Measurements from ENCODE around the gene ENAH.
A peak's percentile ranks its signal among the peaks of the same experiment; 100 is the strongest.

Gene ENAH

DNA sequence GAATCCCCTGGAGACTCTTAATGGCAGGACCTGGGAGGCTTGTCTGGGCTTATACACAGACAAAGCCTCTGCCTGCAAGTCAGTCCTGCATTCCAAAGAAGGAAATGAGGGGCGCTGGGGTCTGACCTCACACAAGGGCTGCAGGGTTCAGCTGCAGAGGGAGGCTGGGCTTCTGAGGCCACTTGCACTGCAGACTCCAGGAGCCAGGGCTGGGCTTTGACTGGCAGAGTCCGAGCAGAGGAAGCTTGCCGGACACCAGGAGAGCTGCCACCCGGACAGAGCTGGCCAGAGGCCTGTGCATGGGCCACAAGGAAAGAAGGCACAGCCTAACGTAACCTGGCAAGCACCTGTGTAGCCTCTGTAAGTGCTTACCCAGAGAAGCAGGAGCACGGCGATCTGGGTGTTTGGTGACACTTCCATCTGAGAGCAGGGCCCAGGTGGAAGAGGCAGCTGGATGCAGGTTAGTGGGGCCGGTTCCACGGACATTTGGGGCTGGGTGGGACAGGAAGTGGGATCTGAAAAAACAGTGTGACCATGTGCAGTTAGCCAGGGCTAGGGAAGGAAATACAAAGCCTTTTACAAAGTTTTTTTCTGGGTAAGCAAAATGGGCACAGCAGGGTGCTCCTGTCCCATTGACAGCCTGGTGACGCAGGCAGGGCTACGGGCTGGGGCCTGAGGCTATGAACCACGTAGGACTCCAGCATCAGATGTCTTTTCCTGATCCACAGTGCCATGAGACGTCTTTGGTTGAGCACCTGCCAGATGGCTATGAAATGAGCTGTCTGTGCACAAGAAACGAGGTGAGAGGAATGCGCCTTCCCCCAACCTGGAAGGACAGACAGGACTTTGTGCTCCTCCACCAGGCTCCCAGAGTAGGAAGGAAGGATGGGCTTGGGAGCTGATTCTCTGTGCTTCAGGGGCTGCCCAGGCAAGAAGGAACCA, 187.8 kb downstream of the ENAH start:
- no peaks in the 10 kb centered on the region for H3K9me3 Mint-ChIP-seq
- ATAC-seq (replicated peaks), result no peak
- peaks cover 51 to 71% of the 10 kb centered on the region in 2 donors for H3K4me1 Mint-ChIP-seq (ENCODE audit: low read depth in 2 of 2)
- no peaks in the 10 kb centered on the region for H3K27me3 Mint-ChIP-seq
- H3K27ac Mint-ChIP-seq, result peak overlapping the region; percentile 86 to 97
- H3K36me3 Mint-ChIP-seq (ENCODE audit: insufficient read depth), result peaks cover 11% of the 10 kb centered on the region
- H3K4me3 Mint-ChIP-seq, result peak overlapping the region; percentile 64 to 93
- DNase-seq, result no peak

GRCh38 chr1:225462714-225463574, 190.0 kb downstream of the ENAH start:
- H3K27me3 Mint-ChIP-seq, result no peaks in the 10 kb centered on the region
- H3K36me3 Mint-ChIP-seq (ENCODE audit: insufficient read depth), result peaks cover 11% of the 10 kb centered on the region
- peak overlapping the region; percentile 22 to 55 for H3K4me3 Mint-ChIP-seq
- no peak for ATAC-seq (replicated peaks)
- peaks cover 49 to 69% of the 10 kb centered on the region in 2 donors for H3K4me1 Mint-ChIP-seq (ENCODE audit: low read depth in 2 of 2)
- DNase-seq, result no peak
- H3K9me3 Mint-ChIP-seq, result no peaks in the 10 kb centered on the region
- H3K27ac Mint-ChIP-seq, result peak overlapping the region; percentile 74 to 93

- peak overlapping the region; percentile 74 to 93 for H3K27ac Mint-ChIP-seq
- no peaks in the 10 kb centered on the region for H3K9me3 Mint-ChIP-seq
- ATAC-seq (replicated peaks) (no peak), DNase-seq (no peak)
- no peaks in the 10 kb centered on the region for H3K27me3 Mint-ChIP-seq
- H3K36me3 Mint-ChIP-seq (ENCODE audit: insufficient read depth), result peaks cover 11% of the 10 kb centered on the region
- peaks cover 49 to 63% of the 10 kb centered on the region in 2 donors for H3K4me1 Mint-ChIP-seq (ENCODE audit: low read depth in 2 of 2)
- H3K4me3 Mint-ChIP-seq, result peak overlapping the region; percentile 22 to 55
These were observed 190.6 kb downstream of the ENAH start for GRCh38 chr1:225462429-225462713.

- H3K27me3 Mint-ChIP-seq, result no peaks in the 10 kb centered on the region
- DNase-seq (no peak), ATAC-seq (replicated peaks) (no peak)
- no peaks in the 10 kb centered on the region for H3K9me3 Mint-ChIP-seq
- H3K36me3 Mint-ChIP-seq (ENCODE audit: insufficient read depth), result peaks cover 6% of the 10 kb centered on the region
- H3K4me1 Mint-ChIP-seq (ENCODE audit: low read depth in 2 of 2), result peaks cover 46 to 57% of the 10 kb centered on the region in 2 donors
- H3K27ac Mint-ChIP-seq, result peak overlapping the region; percentile 93
- H3K4me3 Mint-ChIP-seq, result peak overlapping the region; percentile 22 to 55
These were observed 191.1 kb downstream of the ENAH start for GRCh38 chr1:225461533-225462428.

DNA sequence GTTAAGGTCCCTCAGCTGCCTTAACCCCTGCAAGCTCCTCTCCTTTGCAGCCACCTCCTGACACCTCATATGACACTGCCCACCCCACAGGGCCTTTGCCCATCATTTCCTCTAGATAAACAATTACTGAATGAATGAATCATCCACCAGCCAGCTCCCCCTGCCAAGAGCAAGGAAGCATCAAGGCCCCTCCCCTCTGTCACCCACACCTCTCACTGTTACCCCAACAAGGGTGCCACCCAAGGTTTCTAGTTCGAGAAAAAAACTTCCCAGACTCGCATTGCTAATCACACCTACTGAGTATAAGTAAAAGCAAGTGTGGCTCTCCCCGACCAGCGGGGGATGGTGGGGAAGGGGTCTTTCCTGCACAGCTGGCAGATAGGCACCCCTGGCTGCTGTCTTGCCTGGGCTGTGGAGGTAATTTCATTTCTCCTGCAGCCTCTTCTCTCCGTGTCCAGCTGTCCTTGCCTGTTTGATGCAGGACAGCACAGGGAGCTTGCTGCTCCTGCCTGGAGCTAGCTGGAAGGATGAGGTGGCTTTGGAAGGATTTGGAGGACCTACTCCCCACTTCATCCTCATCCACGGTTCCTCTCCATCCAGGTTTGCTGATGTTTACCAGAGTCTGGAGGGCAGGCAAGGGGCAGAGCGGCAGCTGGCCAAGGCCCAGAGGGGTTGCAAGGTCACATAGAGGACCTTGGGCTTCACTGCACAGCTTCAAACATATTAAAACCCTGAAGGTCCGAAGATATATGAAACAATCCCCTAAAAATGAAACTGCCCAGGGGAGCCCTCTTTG, 192.0 kb downstream of the ENAH start:
- H3K4me3 Mint-ChIP-seq, result peak overlapping the region; percentile 22 to 49
- H3K36me3 Mint-ChIP-seq (ENCODE audit: insufficient read depth), result peaks cover 5% of the 10 kb centered on the region
- H3K27me3 Mint-ChIP-seq, result no peaks in the 10 kb centered on the region
- peaks cover 41 to 51% of the 10 kb centered on the region in 2 donors for H3K4me1 Mint-ChIP-seq (ENCODE audit: low read depth in 2 of 2)
- no peaks in the 10 kb centered on the region for H3K9me3 Mint-ChIP-seq
- ATAC-seq (replicated peaks) (peak; percentile 93), DNase-seq (peak; percentile 70 to 77 (median 71))
- peak overlapping the region; percentile 93 for H3K27ac Mint-ChIP-seq

GRCh38 chr1:225460021-225460736, 192.7 kb downstream of the ENAH start:
- no peaks in the 10 kb centered on the region for H3K9me3 Mint-ChIP-seq
- H3K27me3 Mint-ChIP-seq, result no peaks in the 10 kb centered on the region
- DNase-seq (peak; percentile 26 to 37 (median 27)), ATAC-seq (replicated peaks) (peak; percentile 58)
- peaks cover 36 to 43% of the 10 kb centered on the region in 2 donors for H3K4me1 Mint-ChIP-seq (ENCODE audit: low read depth in 2 of 2)
- H3K36me3 Mint-ChIP-seq (ENCODE audit: insufficient read depth), result peaks cover 8% of the 10 kb centered on the region
- H3K4me3 Mint-ChIP-seq, result peak overlapping the region; percentile 49 to 51
- H3K27ac Mint-ChIP-seq, result peak overlapping the region; percentile 93

- peaks cover 47 to 50% of the 10 kb centered on the region in 2 donors for H3K4me1 Mint-ChIP-seq (ENCODE audit: low read depth in 2 of 2)
- no peaks in the 10 kb centered on the region for H3K27me3 Mint-ChIP-seq
- H3K27ac Mint-ChIP-seq, result peak overlapping the region; percentile 44 to 93
- peaks cover 11% of the 10 kb centered on the region for H3K36me3 Mint-ChIP-seq (ENCODE audit: insufficient read depth)
- H3K9me3 Mint-ChIP-seq, result no peaks in the 10 kb centered on the region
- DNase-seq (no peak), ATAC-seq (replicated peaks) (no peak)
- no peak overlapping the region for H3K4me3 Mint-ChIP-seq
These were observed 194.7 kb downstream of the ENAH start for GRCh38 chr1:225458222-225458631.

- ATAC-seq (replicated peaks), result peak; percentile 97
- H3K27me3 Mint-ChIP-seq, result no peaks in the 10 kb centered on the region
These were observed 198.2 kb downstream of the ENAH start for GRCh38 chr1:225454733-225455132.

GRCh38 chr1:225453797-225454648, 198.9 kb downstream of the ENAH start:
- Mint-ChIP-seq H3K27ac (peak overlapping the region; percentile 91 to 96), H3K9me3 (no peaks in the 10 kb centered on the region)
- ATAC-seq (replicated peaks), result no peak

More at GRCh38 chr1:225454733-225455132, 198.2 kb downstream of the ENAH start:
- Mint-ChIP-seq H3K27ac (peak overlapping the region; percentile 91 to 96), H3K36me3 (ENCODE audit: insufficient read depth) (peaks cover 13% of the 10 kb centered on the region), H3K4me1 (ENCODE audit: low read depth in 2 of 2) (peaks cover 28 to 42% of the 10 kb centered on the region in 2 donors), H3K4me3 (peak overlapping the region; percentile 51 to 71), H3K9me3 (no peaks in the 10 kb centered on the region)
- DNase-seq, result peak; percentile 36 to 54 (median 44)

GRCh38 chr1:225451840-225452515, 200.9 kb downstream of the ENAH start:
- ATAC-seq (replicated peaks) (no peak), DNase-seq (no peak)
- no peaks in the 10 kb centered on the region for H3K27me3 Mint-ChIP-seq
- H3K4me3 Mint-ChIP-seq, result no peak overlapping the region
- no peak overlapping the region for H3K27ac Mint-ChIP-seq
- peaks cover 13% of the 10 kb centered on the region for H3K36me3 Mint-ChIP-seq (ENCODE audit: insufficient read depth)
- H3K4me1 Mint-ChIP-seq (ENCODE audit: low read depth in 2 of 2), result peaks cover 36 to 40% of the 10 kb centered on the region in 2 donors
- no peaks in the 10 kb centered on the region for H3K9me3 Mint-ChIP-seq

More at GRCh38 chr1:225453797-225454648, 198.9 kb downstream of the ENAH start:
- peaks cover 13% of the 10 kb centered on the region for H3K36me3 Mint-ChIP-seq (ENCODE audit: insufficient read depth)
- H3K4me1 Mint-ChIP-seq (ENCODE audit: low read depth in 2 of 2), result peaks cover 30 to 40% of the 10 kb centered on the region in 2 donors
- peak overlapping the region; percentile 51 to 71 for H3K4me3 Mint-ChIP-seq
- DNase-seq, result no peak
- no peaks in the 10 kb centered on the region for H3K27me3 Mint-ChIP-seq

Data from effector memory CD8-positive, alpha-beta T cell (primary cell).